ENCODE data around the gene HDHD5. TPM values are rescaled to one million over a fixed set of nuclear protein-coding genes. Genes with fewer than 3 reads are reported as not detected.
A peak's percentile ranks its signal among the peaks of the same experiment; 100 is the strongest.

HDHD5 gene
- total RNA-seq, 1 donor from 2014 or later: 44.7 TPM

DNA sequence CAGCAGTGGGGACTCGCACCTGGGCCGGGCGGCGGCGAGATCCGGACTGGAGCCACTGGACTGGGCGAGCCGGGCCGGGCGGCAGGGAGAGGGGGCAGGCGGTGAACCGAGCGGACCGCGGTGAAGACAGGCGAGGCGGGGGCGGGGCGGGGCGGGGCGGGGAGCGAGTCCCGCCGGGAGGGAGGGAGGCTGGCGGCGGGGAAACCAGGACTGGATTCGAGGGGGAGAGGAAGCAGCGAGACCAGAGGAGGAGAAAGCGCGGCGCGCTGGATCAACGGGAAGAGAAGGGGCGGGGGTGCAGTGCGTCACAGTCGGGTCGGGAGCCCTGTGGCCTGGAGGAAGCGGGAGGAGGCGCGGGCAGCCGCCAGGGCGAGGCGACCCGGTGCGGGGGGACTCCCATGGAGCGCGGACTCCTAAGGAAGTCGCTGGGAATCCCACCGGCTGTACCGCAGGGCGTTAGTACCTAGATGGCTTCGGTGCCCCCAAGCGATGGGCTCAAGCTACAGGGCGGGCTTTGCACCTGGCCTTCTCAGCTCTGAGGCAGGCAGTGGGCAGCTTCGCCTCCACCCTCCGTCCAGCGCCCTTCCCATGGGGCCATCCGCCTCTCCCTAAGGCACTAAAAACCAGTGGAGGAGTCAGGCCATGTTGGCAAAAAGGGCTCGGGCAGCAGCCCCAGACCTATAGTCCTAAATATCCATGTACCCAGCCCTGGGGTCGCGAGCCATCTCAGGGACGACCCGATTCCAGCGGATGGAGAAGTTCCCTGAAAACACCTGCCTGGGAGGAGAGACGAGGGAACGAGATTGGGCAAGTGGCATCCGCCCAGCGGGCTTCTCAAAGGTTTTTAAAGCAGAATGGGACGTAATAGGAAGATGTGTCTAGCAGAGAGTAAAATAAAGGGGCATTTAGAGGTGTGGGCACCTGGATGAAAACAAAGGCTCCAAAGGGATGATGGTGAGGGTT is 37.6 kb downstream of the HDHD5 start, which contains the start of gene TMEM121B:
Gene TMEM121B, minus strand, starts transcription at position 128 of the 963 bp plus-strand sequence. CDS start 233 bp downstream, outside the sequence.
- TF ChIP-seq, protein P1, sequence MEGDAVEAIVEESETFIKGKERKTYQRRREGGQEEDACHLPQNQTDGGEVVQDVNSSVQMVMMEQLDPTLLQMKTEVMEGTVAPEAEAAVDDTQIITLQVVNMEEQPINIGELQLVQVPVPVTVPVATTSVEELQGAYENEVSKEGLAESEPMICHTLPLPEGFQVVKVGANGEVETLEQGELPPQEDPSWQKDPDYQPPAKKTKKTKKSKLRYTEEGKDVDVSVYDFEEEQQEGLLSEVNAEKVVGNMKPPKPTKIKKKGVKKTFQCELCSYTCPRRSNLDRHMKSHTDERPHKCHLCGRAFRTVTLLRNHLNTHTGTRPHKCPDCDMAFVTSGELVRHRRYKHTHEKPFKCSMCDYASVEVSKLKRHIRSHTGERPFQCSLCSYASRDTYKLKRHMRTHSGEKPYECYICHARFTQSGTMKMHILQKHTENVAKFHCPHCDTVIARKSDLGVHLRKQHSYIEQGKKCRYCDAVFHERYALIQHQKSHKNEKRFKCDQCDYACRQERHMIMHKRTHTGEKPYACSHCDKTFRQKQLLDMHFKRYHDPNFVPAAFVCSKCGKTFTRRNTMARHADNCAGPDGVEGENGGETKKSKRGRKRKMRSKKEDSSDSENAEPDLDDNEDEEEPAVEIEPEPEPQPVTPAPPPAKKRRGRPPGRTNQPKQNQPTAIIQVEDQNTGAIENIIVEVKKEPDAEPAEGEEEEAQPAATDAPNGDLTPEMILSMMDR (IDR thresholded peaks at IDR 0.05; ENCODE audit: insufficient read depth, low read length, poor library complexity, severe bottlenecking): no peak
- Histone ChIP-seq H3K27me3 (ENCODE audit: control insufficient read depth, insufficient read depth, low read length) (peaks cover 26% of the 10 kb centered on the region), H3K36me3 (ENCODE audit: control insufficient read depth, insufficient read depth, low read length) (no peaks in the 10 kb centered on the region), H3K4me3 (ENCODE audit: low read depth, low read length) (peak within 1 kb of the TSS; percentile 45)
- DNase-seq (ENCODE audit: low read depth): no peak

DNA sequence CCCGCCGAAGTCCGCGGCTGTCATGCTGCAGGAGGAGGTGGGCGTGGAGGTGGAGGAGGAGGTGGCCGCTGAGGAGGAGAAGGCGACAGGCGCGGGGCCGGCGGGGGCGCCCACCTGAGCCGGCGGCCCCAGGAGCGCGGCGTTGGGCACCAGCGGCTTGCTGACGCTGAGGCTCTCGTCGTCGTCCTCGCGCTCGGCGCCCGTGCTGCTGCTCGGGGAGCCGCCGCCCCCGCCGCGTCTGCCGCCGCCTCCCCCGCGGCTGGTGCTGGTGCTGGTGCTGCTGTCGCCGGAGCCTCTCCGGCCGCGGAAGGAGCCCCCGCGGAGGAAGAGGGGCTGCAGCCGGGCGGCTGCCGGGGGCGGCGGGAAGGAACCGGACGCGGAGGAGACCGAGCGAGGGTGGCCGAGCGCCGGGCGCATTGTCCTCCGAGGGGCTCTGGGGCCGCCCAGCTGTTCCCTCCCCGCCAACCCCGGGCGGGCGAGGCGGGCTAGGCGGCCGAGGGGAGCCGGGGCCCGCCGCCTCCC is 38.3 kb downstream of the HDHD5 start:
- TF ChIP-seq, protein P1 (IDR thresholded peaks at IDR 0.05; ENCODE audit: insufficient read depth, low read length, poor library complexity, severe bottlenecking): no peak
- peaks cover 26% of the 10 kb centered on the region for H3K27me3 ChIP-seq (ENCODE audit: control insufficient read depth, insufficient read depth, low read length)
- no peaks in the 10 kb centered on the region for H3K36me3 ChIP-seq (ENCODE audit: control insufficient read depth, insufficient read depth, low read length)
- H3K4me3 ChIP-seq (ENCODE audit: low read depth, low read length): peak overlapping the region; percentile 45
- DNase-seq (ENCODE audit: low read depth): no peak

DNA sequence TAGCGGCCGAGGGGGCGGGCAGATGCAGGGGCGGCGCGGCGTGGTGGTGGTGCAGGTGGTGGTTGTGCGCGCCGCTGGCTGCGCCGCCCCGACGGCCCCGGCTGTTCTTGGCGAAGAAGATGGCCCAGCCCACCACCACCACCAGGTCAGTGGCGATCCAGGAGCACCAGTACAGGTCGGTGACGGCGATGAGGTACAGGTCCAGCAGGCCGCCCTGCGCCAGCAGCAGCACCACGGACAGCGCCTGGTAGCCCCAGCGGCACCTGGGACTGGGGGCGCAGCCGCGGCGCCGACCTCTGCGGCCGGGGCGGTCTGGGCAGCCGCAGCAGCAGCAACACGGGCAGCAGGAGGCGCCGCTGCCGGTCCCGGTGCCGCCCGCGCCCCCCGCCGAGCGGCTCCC is 38.8 kb downstream of the HDHD5 start:
- DNase-seq (ENCODE audit: low read depth): no peak
- peak overlapping the region; percentile 45 for H3K4me3 ChIP-seq (ENCODE audit: low read depth, low read length)
- no peaks in the 10 kb centered on the region for H3K36me3 ChIP-seq (ENCODE audit: control insufficient read depth, insufficient read depth, low read length)
- TF ChIP-seq, protein P1 (IDR thresholded peaks at IDR 0.05; ENCODE audit: insufficient read depth, low read length, poor library complexity, severe bottlenecking): no peak
- peaks cover 26% of the 10 kb centered on the region for H3K27me3 ChIP-seq (ENCODE audit: control insufficient read depth, insufficient read depth, low read length)

DNA sequence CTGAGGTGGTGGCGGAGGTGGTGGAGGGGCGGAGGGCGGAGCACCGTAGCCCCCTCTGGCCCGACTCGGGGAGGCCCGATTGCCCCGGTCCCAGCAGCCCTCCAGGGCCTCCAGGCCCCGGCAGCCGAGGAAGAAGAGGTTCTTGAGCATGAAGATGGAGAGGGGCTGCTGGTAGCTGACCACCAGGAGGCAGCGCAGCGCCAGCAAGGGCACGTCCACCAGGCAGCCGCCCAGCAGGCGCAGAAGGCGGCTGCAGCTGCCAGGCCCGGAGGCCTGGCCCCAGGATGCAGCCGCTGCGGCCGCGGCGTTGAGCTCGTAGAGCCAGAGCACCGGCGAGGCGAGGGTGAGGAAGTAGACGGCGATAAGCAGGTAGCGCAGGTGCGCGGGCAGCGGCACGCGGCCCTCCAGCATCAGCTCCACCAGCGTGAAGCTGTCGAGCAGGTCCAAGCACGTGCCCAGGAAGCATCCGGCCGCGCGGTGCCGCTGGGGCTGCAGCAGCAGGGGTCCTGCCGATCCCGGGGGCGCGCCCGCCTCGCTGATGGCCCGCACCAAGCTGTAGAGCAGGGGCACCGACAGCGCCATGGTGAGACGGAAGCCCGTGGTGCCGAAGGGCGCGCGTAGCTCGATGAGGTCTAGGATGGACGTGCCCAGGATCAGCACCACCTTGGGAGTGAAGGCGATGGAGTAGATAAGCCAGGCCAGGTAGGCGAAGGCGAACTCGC is 39.4 kb downstream of the HDHD5 start:
- H3K4me3 ChIP-seq (ENCODE audit: low read depth, low read length): no peak overlapping the region
- peaks cover 29% of the 10 kb centered on the region for H3K27me3 ChIP-seq (ENCODE audit: control insufficient read depth, insufficient read depth, low read length)
- H3K36me3 ChIP-seq (ENCODE audit: control insufficient read depth, insufficient read depth, low read length): no peaks in the 10 kb centered on the region
- no peak for DNase-seq (ENCODE audit: low read depth)
- TF ChIP-seq, protein P1 (IDR thresholded peaks at IDR 0.05; ENCODE audit: insufficient read depth, low read length, poor library complexity, severe bottlenecking): peak; percentile 11

DNA sequence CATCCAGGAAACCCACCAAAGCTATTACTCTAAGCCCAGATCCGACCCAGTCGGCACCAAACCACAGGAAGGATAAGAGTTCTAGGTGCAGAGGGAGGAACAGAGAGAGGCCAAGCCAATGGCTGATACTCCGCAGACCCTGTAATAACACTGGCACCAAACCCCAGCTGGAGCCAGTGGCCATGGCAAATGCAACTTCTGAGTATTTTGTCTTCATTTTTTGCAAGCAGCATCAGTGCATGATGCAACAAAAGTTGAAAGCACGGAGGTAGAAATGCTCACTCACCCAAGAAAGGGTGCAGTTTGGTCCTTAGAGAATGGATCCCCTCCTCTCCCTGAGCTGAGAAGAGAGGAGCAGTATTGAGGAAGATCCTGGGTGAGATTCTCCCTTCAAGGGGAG is 40.7 kb downstream of the HDHD5 start:
- Histone ChIP-seq H3K36me3 (ENCODE audit: control insufficient read depth, insufficient read depth, low read length) (no peaks in the 10 kb centered on the region), H3K4me3 (ENCODE audit: low read depth, low read length) (no peak overlapping the region), H3K27me3 (ENCODE audit: control insufficient read depth, insufficient read depth, low read length) (peaks cover 30% of the 10 kb centered on the region)
- no peak for DNase-seq (ENCODE audit: low read depth)
- TF ChIP-seq, protein P1 (IDR thresholded peaks at IDR 0.05; ENCODE audit: insufficient read depth, low read length, poor library complexity, severe bottlenecking): no peak
